BE2C (cell line): ENCODE measurements around the gene SYNDIG1.

Source experiments
- DNase-seq: peaks from one replicate; pipeline ENCODE4 v3.0.0-alpha.2; 2020
- H3K27me3 ChIP-seq: fragments of 250-450 bp; sonication (Bioruptor Pico); 2 replicates; pipeline ENCODE4 v1.5.1; 2020; ENCODE audit warnings: mild to moderate bottlenecking
- H3K36me3 ChIP-seq: fragments of 250-450 bp; sonication (Bioruptor Pico); 2 replicates; pipeline ENCODE4 v1.5.1; 2020; ENCODE audit warnings: mild to moderate bottlenecking
- H3K4me1 ChIP-seq: fragments of 250-450 bp; sonication (Bioruptor Pico); 2 replicates; pipeline ENCODE4 v1.5.1; 2020
- H3K4me3 ChIP-seq: 2 replicates; pipeline ENCODE4 v1.5.1; 2011; ENCODE audit warnings: low read depth, low read length
- H3K9me3 ChIP-seq: fragments of 250-450 bp; sonication (Bioruptor Pico); 2 replicates; pipeline ENCODE4 v1.5.1; 2020
- CTCF ChIP-seq: IDR thresholded peaks from 2 replicates; pipeline ENCODE4 v1.5.1; 2012; ENCODE audit warnings: mild to moderate bottlenecking, low read depth, low read length

SYNDIG1 gene

DNA sequence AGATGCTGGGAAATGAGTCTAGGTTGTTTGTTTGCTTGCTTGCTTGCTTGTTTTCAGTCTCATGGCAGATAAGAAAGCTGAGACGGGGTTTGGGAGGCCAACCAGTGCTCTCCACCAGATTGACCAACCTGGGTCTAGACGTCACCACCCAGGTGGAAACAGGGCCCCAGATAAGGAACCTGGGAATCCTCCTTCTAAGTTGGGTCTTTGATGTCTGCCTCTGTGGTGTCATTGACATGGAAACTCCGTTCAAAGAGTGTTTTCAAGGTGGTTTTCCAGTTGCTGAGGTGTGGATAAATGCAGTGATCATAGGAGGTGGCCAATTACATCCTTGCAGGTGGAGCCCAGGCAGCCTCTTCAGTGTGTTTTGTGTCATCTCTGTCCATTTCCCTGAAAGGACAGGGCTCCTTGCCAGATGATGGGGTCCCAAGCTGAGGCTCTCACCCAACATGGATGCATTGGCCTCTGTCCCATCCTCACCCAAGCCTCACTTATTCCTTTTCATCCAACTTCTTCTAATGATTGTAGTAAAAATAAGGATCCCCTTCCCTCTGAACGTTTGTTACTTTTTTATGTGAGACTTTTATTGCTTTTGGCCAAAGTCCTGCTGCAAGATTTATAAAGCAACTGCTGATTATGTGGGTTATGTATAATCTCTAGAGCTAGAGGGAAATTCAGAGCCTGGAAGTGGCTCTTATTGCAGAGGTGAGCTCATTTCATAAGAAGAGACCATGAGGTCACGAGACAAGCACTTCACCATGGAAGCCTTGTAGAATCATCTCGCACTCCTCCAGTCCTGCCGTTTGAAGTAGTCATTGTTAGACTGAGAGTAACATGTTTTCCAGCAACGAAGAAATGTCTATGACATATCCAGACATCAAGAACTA is 32.0 kb upstream of the SYNDIG1 start:
- Histone ChIP-seq H3K36me3 (no peaks in the 10 kb centered on the region), H3K9me3 (no peaks in the 10 kb centered on the region), H3K4me1 (no peaks in the 10 kb centered on the region), H3K4me3 (no peak overlapping the region), H3K27me3 (no peaks in the 10 kb centered on the region)
- no peak for DNase-seq
- TF ChIP-seq CTCF, result no peak

DNA sequence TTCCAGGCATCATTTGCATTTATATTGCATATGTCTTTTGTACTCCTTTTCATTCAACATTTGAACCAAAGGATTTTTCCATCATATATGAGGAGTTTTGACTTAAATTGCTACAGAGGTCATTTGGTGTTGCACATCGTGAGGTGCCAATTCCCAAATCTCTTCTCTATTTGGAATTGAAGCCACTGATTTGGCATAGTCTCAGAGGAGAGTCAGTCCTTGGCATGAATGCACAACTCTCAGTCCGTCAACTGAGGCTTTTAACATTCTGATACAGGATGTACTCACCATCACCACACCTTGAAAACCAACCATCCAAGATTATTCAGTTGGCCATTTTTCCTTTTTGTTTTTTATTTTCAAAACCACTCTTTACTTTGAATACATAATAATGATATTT is 31.1 kb upstream of the SYNDIG1 start:
- Histone ChIP-seq H3K4me3 (no peak overlapping the region), H3K9me3 (no peaks in the 10 kb centered on the region), H3K4me1 (no peaks in the 10 kb centered on the region), H3K36me3 (no peaks in the 10 kb centered on the region), H3K27me3 (no peaks in the 10 kb centered on the region)
- DNase-seq, result no peak
- TF ChIP-seq CTCF, result no peak

GRCh38 chr20:24439737-24440387 is 29.6 kb upstream of the SYNDIG1 start:
- H3K27me3 ChIP-seq, result no peaks in the 10 kb centered on the region
- no peaks in the 10 kb centered on the region for H3K9me3 ChIP-seq
- TF ChIP-seq CTCF, result no peak
- no peaks in the 10 kb centered on the region for H3K4me1 ChIP-seq
- H3K4me3 ChIP-seq, result no peak overlapping the region
- DNase-seq, result no peak
- no peaks in the 10 kb centered on the region for H3K36me3 ChIP-seq

DNA sequence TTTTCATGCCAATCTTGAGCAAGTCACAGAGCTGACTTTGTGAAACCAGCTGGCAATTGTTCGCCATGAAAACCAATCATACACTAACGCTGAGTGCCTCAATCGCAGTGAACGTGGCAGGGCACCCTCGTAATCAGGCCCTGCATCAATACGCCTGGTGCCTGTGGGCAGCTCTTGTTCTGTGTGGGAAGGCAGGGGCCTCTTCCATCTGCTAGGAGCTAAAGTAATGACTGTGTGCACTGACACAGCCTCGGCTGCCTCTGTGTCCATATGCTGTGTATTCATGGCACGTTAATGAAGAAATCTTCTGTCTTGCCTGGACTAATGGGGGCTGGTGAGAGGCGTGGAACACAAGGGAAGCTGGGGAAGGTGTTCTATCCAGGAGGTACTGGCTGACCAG is 27.8 kb upstream of the SYNDIG1 start:
- Histone ChIP-seq H3K4me1 (no peaks in the 10 kb centered on the region), H3K36me3 (no peaks in the 10 kb centered on the region), H3K27me3 (no peaks in the 10 kb centered on the region), H3K4me3 (no peak overlapping the region), H3K9me3 (no peaks in the 10 kb centered on the region)
- TF ChIP-seq CTCF, result no peak
- DNase-seq, result no peak

GRCh38 chr20:24442909-24443308 is 26.5 kb upstream of the SYNDIG1 start:
- H3K4me3 ChIP-seq, result no peak overlapping the region
- no peaks in the 10 kb centered on the region for H3K27me3 ChIP-seq
- no peaks in the 10 kb centered on the region for H3K36me3 ChIP-seq
- no peak for DNase-seq
- H3K4me1 ChIP-seq, result no peaks in the 10 kb centered on the region
- H3K9me3 ChIP-seq, result no peaks in the 10 kb centered on the region
- TF ChIP-seq CTCF, result no peak

GRCh38 chr20:24443436-24443835 is 26.0 kb upstream of the SYNDIG1 start:
- no peak for TF ChIP-seq CTCF
- no peaks in the 10 kb centered on the region for H3K27me3 ChIP-seq

More at GRCh38 chr20:24443436-24443835, 26.0 kb upstream of the SYNDIG1 start:
- Histone ChIP-seq H3K36me3 (no peaks in the 10 kb centered on the region), H3K9me3 (no peaks in the 10 kb centered on the region), H3K4me3 (no peak overlapping the region), H3K4me1 (no peaks in the 10 kb centered on the region)
- no peak for DNase-seq
